A673 (cell line): Measurements from ENCODE around the gene HEYL.

Experiments
- EZH2 ChIP-seq: fragments of 200-600 bp; sonication (generic); IDR thresholded peaks from 2 replicates; pipeline ENCODE4 v1.6.1; 2017; ENCODE audit warnings: borderline replicate concordance, low read depth, mild to moderate bottlenecking, mixed read lengths, antibody characterized with exemption, low read length; ENCODE audit not compliant: poor library complexity, severe bottlenecking
- TF ChIP-seq, protein P1 (sequence below): fragments of 300-800, 200-600 bp; sonication (generic); conservative IDR thresholded peaks from 2 replicates; pipeline ENCODE4 v1.5.1; 2017; ENCODE audit warnings: low read depth, mild to moderate bottlenecking, antibody characterized with exemption, low read length, moderate library complexity, mixed read lengths

DNA sequence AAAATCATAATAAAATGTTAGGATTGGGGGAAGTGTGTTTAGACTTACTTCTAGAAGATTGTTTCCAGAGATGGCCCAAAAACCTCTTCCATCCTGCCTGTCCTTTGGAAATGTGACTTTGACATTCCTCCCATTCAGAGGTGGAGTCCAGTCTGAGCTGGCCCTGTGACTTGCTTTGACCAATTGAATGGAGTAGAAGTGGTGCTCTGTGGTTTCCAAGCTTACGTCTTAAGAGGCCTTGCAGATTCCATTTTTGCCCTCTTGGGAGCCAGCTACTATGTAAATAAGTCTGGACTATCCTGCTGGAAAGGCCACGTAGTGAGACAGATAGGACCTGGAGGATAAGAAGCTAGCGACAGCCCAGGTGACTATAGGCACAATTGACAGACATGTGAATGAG, 33.8 kb upstream of the HEYL start:
- no peak for TF ChIP-seq EZH2
- TF ChIP-seq, protein P1, sequence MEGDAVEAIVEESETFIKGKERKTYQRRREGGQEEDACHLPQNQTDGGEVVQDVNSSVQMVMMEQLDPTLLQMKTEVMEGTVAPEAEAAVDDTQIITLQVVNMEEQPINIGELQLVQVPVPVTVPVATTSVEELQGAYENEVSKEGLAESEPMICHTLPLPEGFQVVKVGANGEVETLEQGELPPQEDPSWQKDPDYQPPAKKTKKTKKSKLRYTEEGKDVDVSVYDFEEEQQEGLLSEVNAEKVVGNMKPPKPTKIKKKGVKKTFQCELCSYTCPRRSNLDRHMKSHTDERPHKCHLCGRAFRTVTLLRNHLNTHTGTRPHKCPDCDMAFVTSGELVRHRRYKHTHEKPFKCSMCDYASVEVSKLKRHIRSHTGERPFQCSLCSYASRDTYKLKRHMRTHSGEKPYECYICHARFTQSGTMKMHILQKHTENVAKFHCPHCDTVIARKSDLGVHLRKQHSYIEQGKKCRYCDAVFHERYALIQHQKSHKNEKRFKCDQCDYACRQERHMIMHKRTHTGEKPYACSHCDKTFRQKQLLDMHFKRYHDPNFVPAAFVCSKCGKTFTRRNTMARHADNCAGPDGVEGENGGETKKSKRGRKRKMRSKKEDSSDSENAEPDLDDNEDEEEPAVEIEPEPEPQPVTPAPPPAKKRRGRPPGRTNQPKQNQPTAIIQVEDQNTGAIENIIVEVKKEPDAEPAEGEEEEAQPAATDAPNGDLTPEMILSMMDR, result no peak
